Lower leg skin (tissue), 3 donors: ENCODE measurements around the gene SNTN.

ENCODE experiments used
- POLR2A ChIP-seq, 2 donors: fragments of 450-650 bp; IDR thresholded peaks; one replicate each; pipeline ENCODE4 v1.6.1; 2016 to 2017; ENCODE audit warnings: antibody characterized with exemption in 2 of 2, mild to moderate bottlenecking in 1 of 2, moderate library complexity in 1 of 2
- TF ChIP-seq, protein P1 (sequence below), 3 donors: fragments of 450-650 bp; IDR thresholded peaks; one replicate each; pipeline ENCODE4 v1.5.1; 2016; ENCODE audit warnings: antibody characterized with exemption in 3 of 3, mild to moderate bottlenecking in 3 of 3, moderate library complexity in 2 of 3

- TF ChIP-seq, protein P1, sequence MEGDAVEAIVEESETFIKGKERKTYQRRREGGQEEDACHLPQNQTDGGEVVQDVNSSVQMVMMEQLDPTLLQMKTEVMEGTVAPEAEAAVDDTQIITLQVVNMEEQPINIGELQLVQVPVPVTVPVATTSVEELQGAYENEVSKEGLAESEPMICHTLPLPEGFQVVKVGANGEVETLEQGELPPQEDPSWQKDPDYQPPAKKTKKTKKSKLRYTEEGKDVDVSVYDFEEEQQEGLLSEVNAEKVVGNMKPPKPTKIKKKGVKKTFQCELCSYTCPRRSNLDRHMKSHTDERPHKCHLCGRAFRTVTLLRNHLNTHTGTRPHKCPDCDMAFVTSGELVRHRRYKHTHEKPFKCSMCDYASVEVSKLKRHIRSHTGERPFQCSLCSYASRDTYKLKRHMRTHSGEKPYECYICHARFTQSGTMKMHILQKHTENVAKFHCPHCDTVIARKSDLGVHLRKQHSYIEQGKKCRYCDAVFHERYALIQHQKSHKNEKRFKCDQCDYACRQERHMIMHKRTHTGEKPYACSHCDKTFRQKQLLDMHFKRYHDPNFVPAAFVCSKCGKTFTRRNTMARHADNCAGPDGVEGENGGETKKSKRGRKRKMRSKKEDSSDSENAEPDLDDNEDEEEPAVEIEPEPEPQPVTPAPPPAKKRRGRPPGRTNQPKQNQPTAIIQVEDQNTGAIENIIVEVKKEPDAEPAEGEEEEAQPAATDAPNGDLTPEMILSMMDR (IDR thresholded peaks at IDR 0.05) = no peak
- TF ChIP-seq POLR2A (IDR thresholded peaks at IDR 0.05) = no peak
These were observed 10.0 kb upstream of the SNTN start for GRCh38 chr3:63642488-63642887.
